MM.1S (cell line): ENCODE results near the gene EXTL1.

Experiments used
- CTCF ChIP-seq: fragments of 300-600 bp; sonication (generic); IDR thresholded peaks from 2 replicates; pipeline ENCODE4 v1.5.1; 2016; ENCODE audit warnings: antibody characterized with exemption, low read length, mixed read lengths
- EZH2 ChIP-seq: fragments of 300-600 bp; sonication (generic); optimal IDR thresholded peaks from 2 replicates; pipeline ENCODE3; 2017; ENCODE audit warnings: low read depth, mild to moderate bottlenecking, antibody characterized with exemption, low read length, mixed read lengths
- EZH2phosphoT487 ChIP-seq: fragments of 300-600 bp; sonication (generic); IDR thresholded peaks from 2 replicates; pipeline ENCODE4 v1.6.1; 2018; ENCODE audit warnings: antibody characterized with exemption, low read length

DNA sequence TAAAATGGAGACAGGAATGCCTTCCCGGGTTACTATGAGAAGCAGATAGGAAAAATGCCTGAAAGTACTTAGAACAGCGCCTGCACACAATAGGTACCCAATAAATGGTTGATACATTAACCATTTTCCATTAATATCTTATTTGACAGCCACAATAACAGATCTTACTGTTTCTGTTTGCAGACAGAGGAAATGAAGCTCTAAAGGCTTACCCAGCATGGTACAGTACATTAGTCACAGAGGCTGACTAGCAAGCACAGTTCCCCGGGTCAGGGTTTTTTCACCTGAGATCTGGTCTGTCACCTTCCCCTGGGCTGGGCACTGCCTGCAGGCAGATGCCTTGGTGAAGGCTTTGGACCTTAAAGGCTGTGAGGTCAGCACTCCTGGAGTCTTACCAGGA lies 43.0 kb downstream of the EXTL1 start:
- TF ChIP-seq CTCF (no peak), EZH2 (no peak), EZH2phosphoT487 (no peak)
